HG03039 (cell line): ENCODE results near the gene RASSF7.
A peak's percentile ranks its signal among the peaks of the same experiment; 100 is the strongest.

Experiments
- ATAC-seq: cut with Tn5 transposase; IDR thresholded peaks from one replicate; pipeline ENCODE4 v1.9.1; 2021; ENCODE audit warnings: mild to moderate bottlenecking, moderate library complexity; ENCODE audit not compliant: unreplicated experiment

Gene RASSF7

GRCh38 chr11:532986-533585, 27.7 kb upstream of the RASSF7 start:
- ATAC-seq = no peak

GRCh38 chr11:533586-534395, 27.0 kb upstream of the RASSF7 start:
- ATAC-seq = no peak

GRCh38 chr11:534396-535209, 26.2 kb upstream of the RASSF7 start:
- ATAC-seq = peak; percentile 2

DNA sequence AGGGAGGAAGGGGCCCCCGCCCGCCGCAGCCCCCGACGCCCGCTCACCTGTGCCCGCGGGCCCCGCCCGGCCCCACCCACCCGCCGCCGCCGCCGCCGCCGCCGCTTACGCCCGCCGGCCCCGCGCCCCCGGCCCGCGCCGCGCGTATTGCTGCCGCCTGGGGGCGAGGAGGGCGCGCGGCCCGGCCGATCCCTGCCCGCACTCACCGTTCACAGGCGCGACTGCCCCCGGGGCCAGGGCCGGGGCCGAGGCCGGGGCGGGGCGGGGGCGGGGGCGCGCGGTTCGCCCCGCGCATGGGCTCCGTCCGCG, 25.6 kb upstream of the RASSF7 start:
- ATAC-seq = no peak

GRCh38 chr11:535519-536454, 25.0 kb upstream of the RASSF7 start, which contains the start of gene HRAS:
Gene HRAS (minus strand): TSS chr11:535576.
- ATAC-seq = peak; percentile 69

DNA sequence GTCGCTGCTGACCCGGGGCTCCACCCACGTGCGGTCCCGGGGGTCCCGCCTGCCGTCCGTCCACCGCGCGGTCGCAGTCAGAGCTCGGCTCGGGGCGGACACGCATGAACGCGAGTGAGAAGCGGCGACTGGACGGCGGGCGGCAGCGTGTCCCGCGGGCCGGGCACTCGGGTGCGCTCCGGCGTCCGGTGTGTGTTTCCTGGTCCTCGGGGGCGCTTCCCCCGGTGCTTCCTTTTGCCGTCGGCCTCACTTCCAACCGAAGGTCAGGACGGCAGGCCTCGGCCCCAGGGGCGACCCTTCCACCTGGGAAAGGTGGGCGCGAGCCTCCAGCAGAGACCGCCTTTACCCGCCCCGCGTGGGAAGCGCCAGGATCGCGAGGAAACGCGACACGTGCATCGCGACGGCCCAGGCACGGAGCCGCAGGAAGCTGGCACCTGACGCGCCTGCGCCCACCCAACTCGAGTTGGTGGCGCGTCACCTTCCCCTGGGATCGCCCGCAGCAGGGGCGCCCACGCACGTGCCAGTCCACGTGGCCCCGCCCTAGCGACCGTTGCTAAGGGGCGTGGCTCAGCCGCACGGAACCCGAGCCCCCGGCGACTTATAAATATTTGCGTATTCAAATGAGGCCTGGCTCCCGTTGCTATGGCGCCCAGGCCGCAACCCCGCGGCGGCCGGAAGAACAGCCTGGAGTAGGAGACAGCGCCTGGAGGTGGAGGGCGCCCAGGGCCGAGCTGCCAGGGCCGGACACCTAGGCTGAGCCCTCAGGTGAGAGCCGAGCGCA, 23.7 kb upstream of the RASSF7 start, which contains the start of gene LRRC56:
LRRC56 (plus strand) TSS at position 687 of the 781 bp plus-strand sequence. CDS start 3,158 bp downstream, outside the sequence.
- ATAC-seq = peak; percentile 40

- ATAC-seq = no peak
These were observed 22.9 kb upstream of the RASSF7 start for GRCh38 chr11:537622-538430.

GRCh38 chr11:538431-539051, 22.2 kb upstream of the RASSF7 start:
- no peak for ATAC-seq

DNA sequence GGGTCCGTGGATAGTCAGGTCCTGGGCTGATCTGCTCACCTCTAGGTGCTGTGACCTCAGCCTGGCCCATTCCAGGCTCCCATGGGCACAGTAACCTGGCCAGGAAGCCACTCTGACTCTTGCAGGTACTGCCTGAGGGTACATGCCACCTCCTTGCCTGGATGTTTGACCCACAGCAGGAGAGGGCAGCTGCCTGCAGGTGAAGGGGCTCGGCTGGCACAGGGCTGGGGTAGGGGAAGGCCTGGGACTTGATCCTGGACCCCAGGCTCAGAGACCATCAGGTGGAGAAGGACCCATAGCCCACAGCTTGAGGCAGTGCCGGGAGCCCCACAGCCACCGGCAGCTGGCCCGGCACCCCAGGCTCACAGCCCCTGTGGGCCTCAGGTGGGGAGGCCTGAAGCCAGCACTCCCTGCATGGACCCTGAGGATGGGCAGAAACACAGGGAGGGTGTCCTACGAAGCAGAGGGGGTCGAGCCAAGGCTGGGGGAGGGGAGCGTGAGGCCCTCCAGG, 20.7 kb upstream of the RASSF7 start:
- no peak for ATAC-seq

DNA sequence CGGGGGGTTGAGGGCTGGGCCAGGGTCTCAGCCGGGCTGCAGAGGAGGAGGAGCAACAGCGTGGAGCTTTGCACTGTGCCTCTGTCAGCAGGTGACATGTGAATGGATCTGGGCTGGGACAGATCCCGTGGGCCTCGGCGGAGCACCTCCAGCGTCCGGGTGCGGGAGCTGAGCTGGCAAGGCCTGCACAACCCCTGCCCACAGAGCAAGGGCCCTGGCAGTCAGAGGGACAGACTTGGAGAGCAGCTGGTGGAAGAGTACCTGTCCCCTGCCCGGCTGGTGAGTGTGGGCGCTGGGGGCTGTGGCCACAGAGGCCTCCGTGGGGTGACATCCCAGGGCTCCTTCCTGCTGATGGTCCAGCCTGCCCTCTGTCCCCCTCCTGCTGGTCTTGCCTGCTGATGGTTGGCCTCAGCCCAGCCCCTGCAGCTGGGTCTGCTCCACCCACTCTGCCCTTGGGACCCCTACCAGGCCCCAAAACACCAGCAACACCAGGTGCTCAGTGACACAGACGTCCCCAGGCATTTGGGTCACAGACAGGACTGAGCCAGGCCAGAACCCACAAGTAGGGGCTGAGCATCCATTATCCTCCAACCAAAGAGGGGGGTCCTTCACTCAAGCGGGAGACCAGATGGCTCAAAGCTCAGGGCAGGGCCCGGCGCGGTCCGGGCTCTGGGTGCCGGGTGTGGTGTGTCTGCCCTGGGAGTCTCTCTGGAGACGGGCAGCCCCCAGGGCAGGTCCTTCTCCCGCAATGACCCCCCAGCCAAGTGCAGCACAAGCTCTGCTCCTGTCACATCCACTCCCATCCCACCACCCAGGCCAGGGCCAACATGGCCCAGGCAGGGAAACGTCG, 20.0 kb upstream of the RASSF7 start:
- ATAC-seq = no peak

GRCh38 chr11:541433-541885, 19.3 kb upstream of the RASSF7 start:
- ATAC-seq = no peak

DNA sequence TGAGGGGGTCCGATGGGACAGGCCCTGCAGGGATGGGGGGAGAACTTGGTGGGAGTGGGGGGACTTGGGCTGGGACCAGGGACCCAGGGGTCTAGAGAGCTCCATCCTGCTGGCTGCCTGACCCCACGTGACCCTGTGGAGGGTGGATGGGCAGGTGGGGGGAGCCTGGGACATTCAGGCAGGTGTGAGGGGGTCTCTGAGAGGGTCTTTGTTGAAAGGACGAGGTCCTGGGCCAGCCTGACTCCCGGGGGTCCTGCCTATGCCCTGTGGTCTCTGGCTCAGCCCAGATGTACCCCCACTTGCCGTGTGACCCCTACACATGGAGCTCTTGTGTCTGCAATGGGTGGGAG, 16.0 kb upstream of the RASSF7 start:
- ATAC-seq = no peak

- no peak for ATAC-seq
These were observed 15.6 kb upstream of the RASSF7 start for GRCh38 chr11:545171-545570.

DNA sequence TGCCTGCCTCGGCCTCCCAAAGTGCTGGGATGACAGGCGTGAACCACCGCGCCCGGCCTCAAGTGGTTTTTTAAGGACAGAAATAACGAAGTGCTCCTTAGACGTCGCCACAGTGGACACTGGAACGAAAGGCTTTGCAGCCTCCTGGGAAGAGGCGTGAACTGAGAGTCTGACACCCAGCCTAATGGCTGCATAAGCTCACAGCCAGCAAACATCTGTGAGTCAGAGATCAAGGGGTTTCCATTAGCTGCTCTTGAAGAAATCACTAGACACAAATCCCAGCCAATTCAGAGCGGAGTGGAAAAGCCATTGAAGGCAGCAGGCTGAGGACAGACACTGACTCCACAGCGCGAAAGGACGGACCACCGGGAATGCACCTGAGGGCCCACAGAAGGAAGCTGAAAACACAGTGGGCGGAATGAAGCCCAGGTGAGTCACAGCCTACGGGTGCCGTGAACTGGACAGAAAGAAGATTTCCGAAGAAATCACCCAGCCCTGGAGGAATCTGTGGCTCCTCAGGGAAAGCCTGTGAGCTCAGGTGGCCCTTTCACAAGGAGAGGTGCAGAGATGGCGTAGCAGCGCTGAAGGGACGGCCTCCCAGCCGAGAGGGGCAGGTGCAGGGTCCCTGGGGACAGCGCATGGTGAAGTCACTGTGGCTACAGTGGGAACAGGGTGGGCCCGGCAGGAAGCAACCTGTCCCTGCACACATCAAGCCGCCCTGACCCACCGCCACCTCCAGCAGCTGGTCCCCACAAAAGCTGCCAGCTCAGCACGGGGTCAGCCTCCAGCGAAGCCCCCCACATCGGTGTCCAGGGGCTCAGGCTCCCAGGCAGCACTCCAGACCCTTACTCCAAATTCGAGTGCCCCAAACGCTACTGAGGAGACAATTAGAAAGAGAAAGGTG, 11.8 kb upstream of the RASSF7 start:
- no peak for ATAC-seq

GRCh38 chr11:550021-550745, 10.6 kb upstream of the RASSF7 start:
- no peak for ATAC-seq

DNA sequence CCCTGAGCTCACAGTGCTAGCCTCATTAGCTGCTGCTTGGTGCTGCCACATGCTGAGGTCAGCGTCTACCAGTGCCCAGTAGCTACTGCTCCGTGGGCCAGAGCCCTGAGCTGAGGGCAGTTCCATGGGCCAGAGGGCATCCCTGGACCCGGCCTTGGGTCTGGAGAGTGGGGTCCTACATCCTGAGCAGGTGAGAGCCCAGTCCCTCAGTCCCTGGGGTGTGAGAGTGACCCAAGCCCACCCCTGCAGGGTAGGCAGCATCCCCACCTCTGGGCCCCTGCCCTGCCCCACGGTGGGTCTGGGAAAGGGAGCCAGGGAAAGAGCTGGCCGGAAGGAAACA, 10.1 kb upstream of the RASSF7 start:
- ATAC-seq = no peak
